ENCODE measurements around the gene OTUB1. TPM values are rescaled to one million over a fixed set of nuclear protein-coding genes. Genes with fewer than 3 reads are reported as not detected.

OTUB1 gene
- total and polyA plus RNA-seq, 2 of the 4 experiments (the other 2 are of a cell fraction), result 69.0 to 168 TPM

- no peak for TF ChIP-seq USF2 (IDR thresholded peaks at IDR 0.05; ENCODE audit: low read depth, low read length)
Observed at GRCh38 chr11:64007629-64008282, 21.5 kb downstream of the OTUB1 start (continued).

- H3K79me1 ChIP-seq (ENCODE audit: low read depth in 1 of 2, low read length in 2 of 2), result no peaks in the 10 kb centered on the region
- no peak overlapping the region for H3K4ac ChIP-seq (ENCODE audit: low read depth, low read length)
- no peak overlapping the region for H2AK9ac ChIP-seq (replicated peaks; ENCODE audit: low read depth, low read length, poor library complexity)
- no peak overlapping the region for H2BK120ac ChIP-seq (ENCODE audit: low read depth, low read length)
- H3K18ac ChIP-seq (ENCODE audit: low read depth, low read length), result no peak overlapping the region
- H2AK5ac ChIP-seq (ENCODE audit: low read depth, low read length), result no peak overlapping the region
- in situ Hi-C loops (cut with MboI; ENCODE audit: low sequenced_read_pairs) (no loop called here), dilution Hi-C loops (cut with HindIII; ENCODE audit: low sequenced_read_pairs, unreplicated experiment) (no loop called here), intact Hi-C loops (cut with micrococcal nuclease) (loop anchor here (10.0 kb wide), 1 partner anchor 296 kb away; the partner anchor contains the start of genes CATSPERZ and ESRRA)
- no peak overlapping the region for H3K23ac ChIP-seq (ENCODE audit: low read depth, low read length)
- ATAC-seq (ENCODE audit: low read depth) (no peak), DNase-seq (no peak)
- peak overlapping the region; percentile 42; the same call in 1 of the 2 replicates for H3K9ac ChIP-seq (ENCODE audit: low read depth, low read length)
- BruUV-seq (replicated peaks), result no TSS peak
- peaks cover 10% of the 10 kb centered on the region for H3K4me1 ChIP-seq (ENCODE audit: control insufficient read depth, insufficient read depth, low read length)
- no peak overlapping the region for H3K56ac ChIP-seq (ENCODE audit: extremely low read depth, insufficient read depth, low read length)
- no peaks in the 10 kb centered on the region for H3K36me3 ChIP-seq (ENCODE audit: control insufficient read depth, insufficient read depth, low read length)
- TF ChIP-seq RCOR1 (IDR thresholded peaks at IDR 0.05; ENCODE audit: insufficient replicate concordance, low read length), result no peak
- H3K9me3 ChIP-seq (ENCODE audit: control insufficient read depth, insufficient read depth, low read length), result no peaks in the 10 kb centered on the region
- H3K27me3 ChIP-seq (ENCODE audit: control insufficient read depth, insufficient read depth, low read length), result no peaks in the 10 kb centered on the region
- no peak overlapping the region for H2BK15ac ChIP-seq (ENCODE audit: low read depth, low read length)
- no peak overlapping the region for H4K5ac ChIP-seq (ENCODE audit: low read depth, low read length)
- no peaks in the 10 kb centered on the region for H4K20me1 ChIP-seq (ENCODE audit: insufficient read depth, low read length)
- no peaks in the 10 kb centered on the region for H3K9me1 ChIP-seq (ENCODE audit: insufficient read depth, low read length)
- no peak overlapping the region for H4K8ac ChIP-seq (ENCODE audit: low read depth in 2 of 2, low read length in 2 of 2)
- H2AFZ ChIP-seq (replicated peaks; ENCODE audit: low read length, poor library complexity), result peak overlapping the region; percentile 89
- ChIA-PET POLR2A (ENCODE audit: unreplicated experiment) (no interaction called here), CTCF (interaction anchor here (1.4 kb wide), 1 partner anchor 141 kb away, joined by 3 read pairs; no protein-coding TSS in a partner anchor)
- no peak overlapping the region for H3K4me2 ChIP-seq (ENCODE audit: low read depth, low read length)
- H2BK20ac ChIP-seq (ENCODE audit: low read depth, low read length), result no peak overlapping the region
- no peak overlapping the region for H4K91ac ChIP-seq (ENCODE audit: insufficient read depth, low read depth, low read length)
- H3K14ac ChIP-seq (replicated peaks; ENCODE audit: low read depth, low read length), result no peak overlapping the region
- no peak overlapping the region for H3K27ac ChIP-seq (ENCODE audit: insufficient read depth, low read length)
- H3K4me3 ChIP-seq (ENCODE audit: insufficient read depth, low read depth, low read length), result no peak overlapping the region
- no peak overlapping the region for H2BK5ac ChIP-seq (ENCODE audit: low read depth, low read length, poor library complexity, severe bottlenecking)
- WGBS, 2 experiments (ENCODE audit: extremely low coverage in 2 of 2, insufficient read length in 1 of 2), result 92% methylated on average over 5 of the region's 26 CpGs; no CpG with 5 or more reads in 1 of the 2 experiments
Observed at GRCh38 chr11:64008283-64008913, 22.2 kb downstream of the OTUB1 start.
